ENCODE data around the gene DDR1.

DDR1 gene

GRCh38 chr6:30881392-30882203 is 2.7 kb upstream of the DDR1 start:
- no peak for DNase-seq

- no peak for DNase-seq
Observed at GRCh38 chr6:30882204-30882758, 2.0 kb upstream of the DDR1 start.

- no peak for DNase-seq
Observed at GRCh38 chr6:30882759-30883684, 1.3 kb upstream of the DDR1 start.

- DNase-seq = no peak
Observed at GRCh38 chr6:30884521-30885480, 482 bp downstream of the DDR1 start.

- no peak for DNase-seq
Observed at GRCh38 chr6:30885481-30885998, 1.2 kb downstream of the DDR1 start.

- no peak for DNase-seq
Observed at GRCh38 chr6:30885999-30886896, 1.9 kb downstream of the DDR1 start.

GRCh38 chr6:30886897-30887255 is 2.6 kb downstream of the DDR1 start:
- no peak for DNase-seq

GRCh38 chr6:30887901-30888815 is 3.8 kb downstream of the DDR1 start:
- no peak for DNase-seq

- DNase-seq = no peak
Observed at GRCh38 chr6:30888816-30889495, 4.6 kb downstream of the DDR1 start.

GRCh38 chr6:30889496-30889885 is 5.2 kb downstream of the DDR1 start:
- DNase-seq = no peak

GRCh38 chr6:30889921-30890645 is 5.8 kb downstream of the DDR1 start:
- no peak for DNase-seq

GRCh38 chr6:30890646-30891449 is 6.5 kb downstream of the DDR1 start:
- no peak for DNase-seq

GRCh38 chr6:30891450-30891723 is 7.1 kb downstream of the DDR1 start:
- no peak for DNase-seq

- DNase-seq = no peak
Observed at GRCh38 chr6:30891816-30892538, 7.7 kb downstream of the DDR1 start.

GRCh38 chr6:30893001-30893591 is 8.8 kb downstream of the DDR1 start:
- no peak for DNase-seq

GRCh38 chr6:30893666-30894065 is 9.3 kb downstream of the DDR1 start:
- DNase-seq = no peak

GRCh38 chr6:30894381-30894780 is 10.1 kb downstream of the DDR1 start:
- no peak for DNase-seq
